Smooth muscle cell (in vitro differentiated cells): Measurements from ENCODE around the gene WLS. TPM values are rescaled to one million over a fixed set of nuclear protein-coding genes. Genes with fewer than 3 reads are reported as not detected.

ENCODE experiments used
- DNase-seq: peaks from one replicate; lab custom pipeline; 2025; ENCODE audit not compliant: unreplicated experiment; lab: John Stamatoyannopoulos, UW
- H2AFZ ChIP-seq: fragments of 200-600 bp; sonication (generic); 2 replicates; pipeline ENCODE4 v1.6.0; 2016; ENCODE audit warnings: antibody characterized with exemption, low read depth, mild to moderate bottlenecking
- H3F3A ChIP-seq: fragments of 200-600 bp; sonication (generic); 2 replicates; pipeline ENCODE4 v1.6.0; 2017; ENCODE audit warnings: antibody characterized with exemption, low read depth
- H3K27ac ChIP-seq: fragments of 200-600 bp; sonication (generic); 2 replicates; pipeline ENCODE4 v1.5.1; 2016; ENCODE audit warnings: low read depth, mild to moderate bottlenecking
- H3K27me3 ChIP-seq: fragments of 200-600 bp; sonication (generic); 2 replicates; pipeline ENCODE4 v1.6.1; 2016; ENCODE audit warnings: low read depth, mild to moderate bottlenecking
- H3K36me3 ChIP-seq: fragments of 200-600 bp; sonication (generic); 2 replicates; pipeline ENCODE4 v1.5.1; 2016; ENCODE audit warnings: low read depth
- H3K4me1 ChIP-seq: fragments of 200-600 bp; sonication (generic); 2 replicates; pipeline ENCODE4 v1.5.1; 2016; ENCODE audit warnings: low read depth
- H3K4me2 ChIP-seq: fragments of 200-600 bp; sonication (generic); 2 replicates; pipeline ENCODE4 v1.6.0; 2016; ENCODE audit warnings: mild to moderate bottlenecking
- H3K4me3 ChIP-seq: fragments of 200-600 bp; sonication (generic); 2 replicates; pipeline ENCODE4 v1.5.1; 2016; ENCODE audit warnings: mild to moderate bottlenecking
- H3K79me2 ChIP-seq: fragments of 200-600 bp; sonication (generic); 2 replicates; pipeline ENCODE4 v1.6.0; 2016; ENCODE audit warnings: low read depth, mild to moderate bottlenecking
- H3K9ac ChIP-seq: fragments of 200-600 bp; sonication (generic); 2 replicates; pipeline ENCODE4 v1.6.0; 2016; ENCODE audit warnings: low read depth
- H3K9me3 ChIP-seq: fragments of 200-600 bp; sonication (generic); replicated peaks from 2 replicates; pipeline ENCODE4 v1.5.1; 2016; ENCODE audit warnings: low read depth
- H4K20me1 ChIP-seq: fragments of 200-600 bp; sonication (generic); 2 replicates; pipeline ENCODE4 v1.6.0; 2016; ENCODE audit warnings: low read depth
- WGBS: methylation state at CpG from one replicate; pipeline ENCODE4 v1.1.7; 2016; ENCODE audit warnings: low lambda C conversion rate; 5-methylcytosine and 5-hydroxymethylcytosine counted together
- polyA plus RNA-seq: library from polyadenylated mRNA; unstranded; fragments of >200 nt; fragmentation: Nextera tagmentation; extraction: Ambion mirVana; gene quantifications from 2 replicates; pipeline ENCODE4 v1.2.1, GENCODE V29; 2016
- total RNA-seq: library from RNA; depleted of rRNA; stranded (reverse); fragments of >200 nt; gene quantifications from 2 replicates; pipeline ENCODE4 v1.2.3, GENCODE V29; 2014
- TF ChIP-seq, protein P1 (sequence below): fragments of 200-600 bp; sonication (generic); IDR thresholded peaks from 2 replicates; pipeline ENCODE4 v1.5.1; 2017; ENCODE audit warnings: borderline replicate concordance, mild to moderate bottlenecking, antibody characterized with exemption; ENCODE audit not compliant: insufficient read depth, poor library complexity, severe bottlenecking

WLS gene
- total and polyA plus RNA-seq, 2 experiments from 2014 or later: 58.1 to 112 TPM

DNA sequence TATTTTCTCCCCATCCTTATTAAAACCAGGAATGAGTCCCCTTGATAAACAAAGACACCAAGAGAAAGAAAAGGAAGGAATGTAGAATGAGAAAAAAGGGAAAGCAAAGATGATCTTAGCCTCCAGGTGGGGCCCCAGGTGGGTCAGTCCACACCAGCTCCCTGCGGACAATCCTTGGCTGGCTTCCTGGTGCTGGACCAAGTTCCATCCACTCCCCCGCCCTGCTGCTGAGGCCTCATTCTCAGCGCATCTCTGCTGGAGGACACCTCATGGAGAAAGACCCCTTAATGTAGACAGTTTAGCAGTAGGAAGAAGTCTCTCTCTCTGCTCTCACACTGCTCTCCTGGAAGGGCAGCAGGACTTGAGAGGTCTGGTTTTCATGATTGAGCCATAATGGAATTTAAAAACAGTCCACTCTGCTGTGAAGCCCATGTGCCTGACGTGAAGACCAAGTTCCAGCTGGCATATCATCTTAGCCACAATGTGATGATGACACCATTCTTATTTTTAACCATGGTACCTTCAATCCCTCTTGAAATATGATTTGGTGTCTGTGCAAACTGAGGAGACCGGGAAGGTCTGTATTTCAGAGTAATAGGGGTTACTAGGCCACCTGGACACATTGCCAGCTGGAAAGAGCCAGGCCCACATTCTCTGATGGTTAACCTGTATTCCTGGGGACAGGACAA lies 83.1 kb downstream of the WLS start:
- H3K36me3 ChIP-seq: no peaks in the 10 kb centered on the region
- H4K20me1 ChIP-seq: no peaks in the 10 kb centered on the region
- no peak overlapping the region for H3K4me2 ChIP-seq
- H3K4me1 ChIP-seq: no peaks in the 10 kb centered on the region
- TF ChIP-seq, protein P1, sequence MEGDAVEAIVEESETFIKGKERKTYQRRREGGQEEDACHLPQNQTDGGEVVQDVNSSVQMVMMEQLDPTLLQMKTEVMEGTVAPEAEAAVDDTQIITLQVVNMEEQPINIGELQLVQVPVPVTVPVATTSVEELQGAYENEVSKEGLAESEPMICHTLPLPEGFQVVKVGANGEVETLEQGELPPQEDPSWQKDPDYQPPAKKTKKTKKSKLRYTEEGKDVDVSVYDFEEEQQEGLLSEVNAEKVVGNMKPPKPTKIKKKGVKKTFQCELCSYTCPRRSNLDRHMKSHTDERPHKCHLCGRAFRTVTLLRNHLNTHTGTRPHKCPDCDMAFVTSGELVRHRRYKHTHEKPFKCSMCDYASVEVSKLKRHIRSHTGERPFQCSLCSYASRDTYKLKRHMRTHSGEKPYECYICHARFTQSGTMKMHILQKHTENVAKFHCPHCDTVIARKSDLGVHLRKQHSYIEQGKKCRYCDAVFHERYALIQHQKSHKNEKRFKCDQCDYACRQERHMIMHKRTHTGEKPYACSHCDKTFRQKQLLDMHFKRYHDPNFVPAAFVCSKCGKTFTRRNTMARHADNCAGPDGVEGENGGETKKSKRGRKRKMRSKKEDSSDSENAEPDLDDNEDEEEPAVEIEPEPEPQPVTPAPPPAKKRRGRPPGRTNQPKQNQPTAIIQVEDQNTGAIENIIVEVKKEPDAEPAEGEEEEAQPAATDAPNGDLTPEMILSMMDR: no peak
- no peaks in the 10 kb centered on the region for H3K9me3 ChIP-seq
- WGBS: 94% methylated on average over 5 of the region's 5 CpGs
- H3K79me2 ChIP-seq: no peaks in the 10 kb centered on the region
- H2AFZ ChIP-seq: no peak overlapping the region
- no peak overlapping the region for H3K4me3 ChIP-seq
- no peaks in the 10 kb centered on the region for H3K27me3 ChIP-seq
- no peak for DNase-seq
- peaks cover 15% of the 10 kb centered on the region for H3F3A ChIP-seq
- no peak overlapping the region for H3K9ac ChIP-seq
- H3K27ac ChIP-seq: no peak overlapping the region

DNA sequence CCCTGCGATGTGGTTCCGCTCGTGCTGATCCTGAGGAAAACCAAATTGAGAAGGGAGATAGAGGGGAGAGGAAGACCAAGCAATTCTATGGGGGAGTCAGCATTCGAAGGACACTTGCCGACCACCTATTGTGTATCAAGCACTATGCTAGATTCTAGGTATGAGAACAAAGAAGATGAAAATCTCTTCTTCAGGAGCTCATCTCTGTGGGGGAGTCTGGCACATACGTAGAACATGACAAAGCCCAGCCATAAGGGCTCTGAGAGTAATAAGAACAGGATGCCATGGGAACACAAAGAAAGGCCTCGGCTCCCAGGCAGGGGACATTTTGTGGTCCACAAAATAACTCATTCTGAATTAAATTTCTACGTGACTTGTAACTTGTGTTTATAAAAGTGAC lies 83.7 kb downstream of the WLS start:
- H3K4me3 ChIP-seq: no peak overlapping the region
- H3K36me3 ChIP-seq: no peaks in the 10 kb centered on the region
- no peak overlapping the region for H2AFZ ChIP-seq
- no peaks in the 10 kb centered on the region for H3K27me3 ChIP-seq
- no peaks in the 10 kb centered on the region for H3K79me2 ChIP-seq
- no peaks in the 10 kb centered on the region for H3K4me1 ChIP-seq
- no peak for DNase-seq
- over 99% methylated on average over 8 of the region's 8 CpGs for WGBS
- TF ChIP-seq, protein P1: no peak
- no peak overlapping the region for H3K27ac ChIP-seq
- H3F3A ChIP-seq: peaks cover 21% of the 10 kb centered on the region
- H3K4me2 ChIP-seq: no peak overlapping the region
- no peaks in the 10 kb centered on the region for H4K20me1 ChIP-seq
- H3K9ac ChIP-seq: no peak overlapping the region
- no peaks in the 10 kb centered on the region for H3K9me3 ChIP-seq

DNA sequence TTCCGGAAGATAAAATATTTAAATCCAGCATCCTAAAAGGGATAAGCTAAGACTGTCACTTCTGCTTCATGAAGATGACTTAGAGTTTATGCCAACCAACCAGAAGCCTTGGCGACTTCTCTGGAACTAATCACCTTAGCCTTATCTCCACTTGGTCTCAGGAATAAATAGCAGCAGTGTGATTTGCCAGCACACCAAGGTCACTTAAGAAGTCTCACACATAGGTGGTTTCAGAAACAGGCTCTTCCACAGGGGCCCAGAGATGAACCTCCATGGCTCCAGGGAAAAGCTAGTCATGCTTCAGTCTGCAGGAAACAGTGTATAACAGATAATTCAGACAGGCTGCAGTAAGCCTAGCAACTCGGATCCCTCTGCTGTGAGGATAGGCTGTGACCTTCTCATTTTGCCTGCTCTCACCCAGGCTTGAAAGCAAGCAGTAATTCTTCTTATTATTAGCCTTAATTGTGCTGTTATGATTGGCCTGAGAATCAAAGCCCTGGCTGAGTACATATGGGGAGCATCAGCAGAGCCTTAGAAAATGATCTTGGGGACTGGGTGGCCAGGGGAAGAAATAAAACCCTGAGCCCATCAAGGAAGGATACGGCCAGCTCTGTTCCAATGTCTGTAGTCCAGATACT lies 84.7 kb downstream of the WLS start:
- no peaks in the 10 kb centered on the region for H3K4me1 ChIP-seq
- no peaks in the 10 kb centered on the region for H4K20me1 ChIP-seq
- peaks cover 21% of the 10 kb centered on the region for H3F3A ChIP-seq
- DNase-seq: no peak
- 79% methylated on average over 4 of the region's 4 CpGs for WGBS
- no peaks in the 10 kb centered on the region for H3K27me3 ChIP-seq
- H3K4me3 ChIP-seq: no peak overlapping the region
- H2AFZ ChIP-seq: no peak overlapping the region
- no peak overlapping the region for H3K27ac ChIP-seq
- H3K79me2 ChIP-seq: no peaks in the 10 kb centered on the region
- H3K9me3 ChIP-seq: no peaks in the 10 kb centered on the region
- no peaks in the 10 kb centered on the region for H3K36me3 ChIP-seq
- H3K4me2 ChIP-seq: no peak overlapping the region
- TF ChIP-seq, protein P1: no peak
- H3K9ac ChIP-seq: no peak overlapping the region
